Mucosa of stomach (tissue), 1 donor: ENCODE results near the gene PHF12.
A peak's percentile ranks its signal among the peaks of the same experiment; 100 is the strongest.

ENCODE experiments used
- H3K27me3 ChIP-seq: one replicate; pipeline ENCODE4 v1.7.0; 2013; ENCODE audit warnings: mild to moderate bottlenecking, low read length; ENCODE audit not compliant: control insufficient read depth, insufficient read depth
- H3K36me3 ChIP-seq: one replicate; pipeline ENCODE4 v1.7.0; 2013; ENCODE audit warnings: low read length; ENCODE audit not compliant: control insufficient read depth, insufficient read depth
- H3K4me1 ChIP-seq: one replicate; pipeline ENCODE4 v1.7.0; 2013; ENCODE audit warnings: mild to moderate bottlenecking, low read length; ENCODE audit not compliant: control insufficient read depth, insufficient read depth
- H3K4me3 ChIP-seq: one replicate; pipeline ENCODE4 v1.7.0; 2013; ENCODE audit warnings: low read length
- H3K9ac ChIP-seq: one replicate; pipeline ENCODE4 v1.7.0; 2013; ENCODE audit warnings: mild to moderate bottlenecking, low read length, moderate library complexity
- H3K9me3 ChIP-seq: one replicate; pipeline ENCODE4 v1.7.0; 2013; ENCODE audit warnings: mild to moderate bottlenecking, low read length, moderate library complexity; ENCODE audit not compliant: control insufficient read depth
- donor health status: Pancreatic carcinoma.

The PHF12 gene

DNA sequence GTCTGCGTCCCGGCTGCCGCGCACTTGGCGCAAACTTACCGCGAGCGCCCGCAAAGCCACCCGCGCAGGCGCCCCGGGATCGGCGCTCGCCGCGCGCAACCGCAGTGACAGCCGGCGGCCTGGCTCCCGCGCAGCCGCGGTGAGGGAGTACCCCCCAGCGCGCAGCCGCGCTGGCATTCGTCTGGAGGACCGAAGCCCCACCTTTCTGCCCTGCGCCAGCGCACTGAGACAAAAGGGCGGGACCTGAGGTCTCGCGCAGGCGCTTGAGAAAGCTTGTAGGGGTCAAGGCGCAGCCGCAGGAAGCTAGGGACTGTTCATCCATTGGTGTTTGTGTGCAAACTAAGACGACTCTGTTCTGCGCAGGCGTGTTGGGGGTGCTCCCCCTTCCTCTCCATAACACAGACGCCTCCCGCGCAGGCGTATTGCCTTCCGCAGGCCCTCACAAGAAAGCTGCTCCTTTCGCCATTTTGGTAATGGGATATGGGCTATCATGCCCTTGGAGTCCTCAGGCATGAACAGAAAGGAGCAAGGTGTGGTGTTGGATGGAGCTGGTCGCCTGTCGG lies at the start of gene PHF12:
Gene PHF12, minus strand, starts transcription at position 91 of the 563 bp plus-strand sequence. CDS start 558 bp downstream, outside the sequence.
- H3K27me3 ChIP-seq: no peaks in the 10 kb centered on the region

GRCh38 chr17:29000973-29001372 lies 49.7 kb upstream of the PHF12 start:
- Histone ChIP-seq H3K36me3 (no peaks in the 10 kb centered on the region), H3K27me3 (peaks cover 27% of the 10 kb centered on the region), H3K4me3 (no peak overlapping the region), H3K9ac (no peak overlapping the region), H3K4me1 (no peaks in the 10 kb centered on the region), H3K9me3 (no peaks in the 10 kb centered on the region)

More for the DNA sequence above, at the start of gene PHF12:
- Histone ChIP-seq H3K36me3 (no peaks in the 10 kb centered on the region), H3K4me1 (peaks cover 17% of the 10 kb centered on the region), H3K4me3 (peak within 1 kb of the TSS; percentile 93), H3K9ac (peak within 1 kb of the TSS; percentile 85), H3K9me3 (no peaks in the 10 kb centered on the region)

GRCh38 chr17:28999206-28999605 lies 47.9 kb upstream of the PHF12 start:
- Histone ChIP-seq H3K27me3 (peaks cover 12% of the 10 kb centered on the region), H3K36me3 (no peaks in the 10 kb centered on the region), H3K9ac (no peak overlapping the region), H3K4me1 (no peaks in the 10 kb centered on the region), H3K4me3 (no peak overlapping the region), H3K9me3 (no peaks in the 10 kb centered on the region)

- Histone ChIP-seq H3K4me1 (no peaks in the 10 kb centered on the region), H3K9ac (no peak overlapping the region), H3K36me3 (no peaks in the 10 kb centered on the region), H3K4me3 (no peak overlapping the region), H3K9me3 (no peaks in the 10 kb centered on the region), H3K27me3 (no peaks in the 10 kb centered on the region)
These were observed 46.5 kb upstream of the PHF12 start for GRCh38 chr17:28997806-28998205.

GRCh38 chr17:28996554-28997096 lies 45.3 kb upstream of the PHF12 start:
- Histone ChIP-seq H3K4me1 (no peaks in the 10 kb centered on the region), H3K9me3 (no peaks in the 10 kb centered on the region), H3K9ac (no peak overlapping the region), H3K36me3 (no peaks in the 10 kb centered on the region), H3K4me3 (no peak overlapping the region), H3K27me3 (no peaks in the 10 kb centered on the region)

DNA sequence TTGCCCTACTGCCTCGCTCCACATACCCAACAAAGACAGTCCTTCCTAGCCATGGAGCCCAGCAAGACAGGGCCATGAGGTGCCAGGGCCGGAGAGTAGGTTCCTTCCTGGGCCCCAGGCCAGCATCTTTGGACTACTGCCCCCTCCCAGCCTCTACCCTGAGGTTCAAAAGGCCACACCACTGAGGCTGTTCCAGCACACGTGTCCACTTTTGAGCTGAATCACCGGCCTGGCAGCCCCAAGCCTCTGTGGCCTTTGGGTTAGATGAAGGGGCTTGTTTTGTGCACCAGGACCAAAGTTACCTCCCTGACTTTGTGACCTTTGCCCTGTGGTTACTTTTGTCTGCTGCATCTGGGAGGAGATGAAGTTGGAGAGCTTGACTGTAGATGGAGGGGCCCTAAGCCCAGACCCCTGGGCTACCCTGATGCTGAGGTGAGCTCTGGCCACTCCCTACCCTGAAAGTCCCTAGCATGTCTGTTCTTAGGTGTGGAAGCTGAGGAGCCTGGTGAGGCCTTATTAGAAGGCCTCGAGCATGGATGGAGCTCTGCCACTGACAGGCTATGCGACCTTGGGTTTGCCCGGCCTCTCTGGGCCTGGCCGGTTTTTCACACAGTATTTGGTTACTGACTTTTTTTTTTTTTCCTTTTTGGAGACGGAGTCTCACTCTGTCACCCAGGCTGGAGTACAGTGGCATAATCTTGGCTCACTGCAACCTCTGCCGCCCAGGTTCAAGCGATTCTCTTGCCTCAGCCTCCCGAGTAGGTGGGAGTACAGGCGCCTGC lies 42.5 kb upstream of the PHF12 start:
- H3K36me3 ChIP-seq: no peaks in the 10 kb centered on the region
- no peaks in the 10 kb centered on the region for H3K9me3 ChIP-seq
- no peak overlapping the region for H3K9ac ChIP-seq
- no peaks in the 10 kb centered on the region for H3K27me3 ChIP-seq
- H3K4me3 ChIP-seq: no peak overlapping the region
- H3K4me1 ChIP-seq: no peaks in the 10 kb centered on the region

DNA sequence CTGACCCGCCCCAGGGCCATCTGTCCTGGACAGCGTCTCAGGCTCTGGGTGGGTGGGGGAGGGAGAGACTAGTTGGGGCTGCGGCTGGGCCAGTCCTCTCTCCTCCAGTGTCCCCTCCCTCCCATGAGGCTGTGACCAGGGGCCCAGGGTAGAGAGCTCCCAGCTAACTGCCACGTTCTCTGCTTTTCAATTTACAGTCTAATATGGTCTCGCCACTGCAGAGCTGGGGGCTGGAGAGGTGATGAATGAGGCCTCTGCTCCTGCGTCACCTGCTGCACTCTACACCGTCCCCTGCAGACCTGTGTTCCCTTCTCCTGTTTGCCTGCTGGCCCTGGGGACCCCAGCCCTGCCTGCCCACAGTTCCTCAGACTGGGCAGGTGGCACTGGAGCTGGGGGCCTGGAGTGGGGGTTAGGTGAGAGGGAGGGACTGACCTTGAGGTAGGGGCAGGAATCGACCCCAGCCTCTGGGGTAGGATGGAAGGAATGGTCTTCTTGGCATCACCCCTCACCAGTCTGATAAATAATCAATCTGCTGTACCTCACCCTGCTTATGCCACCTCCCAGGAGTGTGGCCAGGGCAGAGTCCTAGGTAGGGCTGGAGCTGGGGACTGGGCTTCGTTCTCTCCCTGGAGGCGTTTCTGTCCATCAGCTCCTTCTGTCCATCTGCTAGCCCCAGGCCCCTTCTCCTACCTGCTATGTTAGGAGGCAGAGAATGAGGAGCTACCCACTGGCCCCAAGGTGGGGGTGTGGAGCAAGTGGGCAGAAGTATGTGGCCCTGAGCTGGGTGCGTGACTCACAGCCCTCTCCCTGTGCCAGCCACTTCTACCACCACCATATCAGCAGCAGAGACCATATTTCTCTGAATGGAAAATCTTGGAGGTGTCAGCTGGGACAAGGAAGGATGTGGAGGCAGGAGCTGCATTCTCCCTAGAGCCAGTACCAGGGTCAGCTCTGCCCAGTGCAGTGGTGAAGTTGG lies 41.6 kb upstream of the PHF12 start:
- no peaks in the 10 kb centered on the region for H3K36me3 ChIP-seq
- no peak overlapping the region for H3K4me3 ChIP-seq
- peaks cover 3% of the 10 kb centered on the region for H3K27me3 ChIP-seq
- no peaks in the 10 kb centered on the region for H3K9me3 ChIP-seq
- no peaks in the 10 kb centered on the region for H3K4me1 ChIP-seq
- H3K9ac ChIP-seq: no peak overlapping the region

GRCh38 chr17:28992185-28992584 lies 40.9 kb upstream of the PHF12 start:
- H3K27me3 ChIP-seq: peaks cover 7% of the 10 kb centered on the region
- H3K4me3 ChIP-seq: no peak overlapping the region
- H3K9me3 ChIP-seq: no peaks in the 10 kb centered on the region
- H3K9ac ChIP-seq: no peak overlapping the region
- H3K36me3 ChIP-seq: no peaks in the 10 kb centered on the region
- H3K4me1 ChIP-seq: no peaks in the 10 kb centered on the region

DNA sequence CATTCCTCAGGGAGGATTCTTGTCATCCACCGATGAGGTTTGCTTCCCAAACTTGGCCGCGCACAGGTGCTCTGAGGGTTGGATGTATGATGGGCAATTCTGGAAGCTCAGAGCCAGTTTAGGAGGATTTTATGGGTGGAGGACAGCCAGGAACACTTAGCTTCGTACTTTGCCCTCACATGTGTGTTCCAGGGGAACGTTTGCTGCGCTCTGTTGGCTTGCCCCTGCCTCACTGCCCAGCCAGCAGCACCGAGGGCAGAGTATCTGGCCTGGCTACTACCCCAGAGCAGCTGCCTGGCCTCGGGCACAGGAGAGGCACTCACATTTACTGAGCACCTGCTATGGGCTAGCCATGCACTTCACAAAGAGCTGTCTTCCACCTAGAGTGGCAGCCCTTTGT lies 40.5 kb upstream of the PHF12 start:
- Histone ChIP-seq H3K9ac (no peak overlapping the region), H3K4me3 (no peak overlapping the region), H3K9me3 (no peaks in the 10 kb centered on the region), H3K36me3 (no peaks in the 10 kb centered on the region), H3K4me1 (no peaks in the 10 kb centered on the region), H3K27me3 (peaks cover 10% of the 10 kb centered on the region)

GRCh38 chr17:28989028-28989427 lies 37.7 kb upstream of the PHF12 start:
- Histone ChIP-seq H3K36me3 (no peaks in the 10 kb centered on the region), H3K4me3 (no peak overlapping the region), H3K27me3 (peaks cover 32% of the 10 kb centered on the region), H3K9ac (no peak overlapping the region), H3K4me1 (no peaks in the 10 kb centered on the region), H3K9me3 (no peaks in the 10 kb centered on the region)

GRCh38 chr17:28988475-28988874 lies 37.2 kb upstream of the PHF12 start:
- H3K4me1 ChIP-seq: no peaks in the 10 kb centered on the region
- H3K9ac ChIP-seq: no peak overlapping the region
- no peaks in the 10 kb centered on the region for H3K9me3 ChIP-seq
- H3K4me3 ChIP-seq: no peak overlapping the region
- peaks cover 32% of the 10 kb centered on the region for H3K27me3 ChIP-seq
- no peaks in the 10 kb centered on the region for H3K36me3 ChIP-seq
